Epithelial cell of prostate (primary cell): ENCODE results near the gene SSBP2.
"Not testable (repeated sequence)": the region's sequence is repeated elsewhere in the genome, so short reads cannot be mapped to it uniquely, and the experiment has no call there.

Source experiments
- DNase-seq: peaks from one replicate; pipeline ENCODE4 v3.0.0-alpha.2; 2011; ENCODE audit warnings: low read depth, low spot score
- H3K27ac ChIP-seq: fragments of 450-650 bp; 2 replicates; pipeline ENCODE4 v1.5.1; 2017; ENCODE audit warnings: mild to moderate bottlenecking

SSBP2 gene

DNA sequence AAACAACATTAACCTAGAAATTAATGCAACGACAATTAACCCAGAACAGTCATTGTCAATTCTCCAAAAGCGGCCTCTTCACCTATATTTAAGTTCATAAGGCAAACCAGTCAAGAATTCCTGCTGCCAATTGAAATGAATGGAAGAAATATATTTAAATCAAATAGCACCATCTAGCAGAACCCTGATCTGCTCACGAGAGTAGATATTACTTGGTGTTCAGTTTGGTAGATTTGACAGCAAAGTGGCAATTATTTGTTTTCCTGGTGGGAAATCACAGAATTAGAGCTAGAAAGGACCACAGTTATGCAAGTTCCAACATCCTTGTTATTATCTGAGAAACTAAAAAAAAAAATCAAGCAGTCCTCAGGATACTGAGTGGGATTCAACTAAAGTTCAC is 2.3 kb downstream of the SSBP2 start:
- no peak overlapping the region for H3K27ac ChIP-seq
- no peak for DNase-seq

GRCh38 chr5:81747030-81747429 is 3.9 kb downstream of the SSBP2 start:
- H3K27ac ChIP-seq = no peak overlapping the region
- no peak for DNase-seq

DNA sequence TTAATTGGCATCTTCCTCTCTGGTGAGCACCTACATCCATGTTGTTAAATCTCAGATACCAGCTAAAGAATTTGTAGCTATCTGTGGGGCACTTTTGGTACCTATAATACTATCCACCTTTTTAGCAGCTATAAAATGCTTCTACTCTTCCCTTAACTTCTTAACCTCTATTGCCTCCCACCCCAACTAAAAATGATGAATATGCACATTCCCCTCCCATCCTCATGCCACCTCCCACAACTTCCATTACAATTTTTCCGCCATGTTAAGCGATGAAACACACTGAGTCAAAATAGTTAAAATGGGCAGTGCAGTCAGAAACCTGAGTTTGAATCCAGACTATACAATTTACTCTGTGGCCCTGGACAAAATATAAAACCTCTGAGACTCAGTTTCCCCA is 10.1 kb downstream of the SSBP2 start:
- H3K27ac ChIP-seq = no peak overlapping the region
- DNase-seq = no peak

- no peak for DNase-seq
- H3K27ac ChIP-seq = no peak overlapping the region
Observed at GRCh38 chr5:81739291-81739690, 11.6 kb downstream of the SSBP2 start.

GRCh38 chr5:81729276-81729675 is 21.6 kb downstream of the SSBP2 start:
- DNase-seq = no peak
- H3K27ac ChIP-seq = no peak overlapping the region

DNA sequence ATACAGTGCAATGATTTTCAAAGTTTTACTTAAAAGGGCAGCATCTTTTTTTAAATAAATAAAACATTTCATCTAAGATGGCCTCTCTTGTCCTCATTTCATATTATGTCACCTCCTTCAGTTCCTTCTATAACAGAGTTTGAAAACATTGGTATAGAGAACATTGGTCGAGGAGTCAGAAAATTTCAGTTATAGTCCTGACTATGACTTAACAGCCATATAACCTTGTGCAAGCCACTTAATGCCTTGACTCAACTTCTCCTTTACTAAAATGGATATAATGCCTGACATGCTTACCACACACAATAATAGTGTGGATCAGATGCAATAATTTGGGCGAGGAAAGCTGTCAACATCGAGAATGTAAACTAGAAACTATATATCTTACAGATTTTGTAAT is 22.6 kb downstream of the SSBP2 start:
- DNase-seq = no peak
- no peak overlapping the region for H3K27ac ChIP-seq

DNA sequence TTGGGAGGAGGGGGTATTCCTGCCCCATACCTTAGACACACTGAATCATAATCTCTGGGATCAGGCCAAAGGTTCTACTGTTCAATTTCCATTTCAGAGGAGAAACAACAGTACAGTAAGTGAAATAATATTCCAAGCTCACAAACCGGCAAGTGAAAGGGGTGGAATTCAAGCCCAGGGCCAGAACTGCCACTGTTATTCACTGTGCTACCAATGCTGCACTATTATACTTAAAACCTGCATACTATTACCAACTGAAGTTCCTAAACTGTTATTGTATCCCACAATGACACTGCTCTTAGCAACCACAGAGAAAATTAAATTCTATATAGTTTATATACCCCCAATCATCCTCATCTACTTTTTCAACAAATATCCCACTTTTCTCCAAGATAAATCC is 24.6 kb downstream of the SSBP2 start:
- no peak for DNase-seq
- no peak overlapping the region for H3K27ac ChIP-seq

DNA sequence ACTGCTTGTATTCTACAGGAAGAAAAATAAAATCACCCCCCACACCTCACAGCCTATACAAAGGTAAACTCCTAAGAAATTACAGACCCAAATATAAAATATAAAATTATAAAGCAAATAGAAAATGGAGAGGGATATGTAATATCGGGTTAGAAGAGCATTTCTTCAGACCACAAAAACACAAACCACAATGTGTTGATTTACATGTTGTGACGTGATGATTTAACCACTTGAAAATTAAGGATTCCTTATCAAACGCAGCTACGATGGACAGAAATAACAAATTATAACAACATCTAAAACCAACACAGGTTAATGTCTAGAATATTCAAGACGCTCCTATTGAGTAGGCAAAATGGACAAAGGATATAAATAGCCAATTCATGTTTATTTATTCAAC is 26.3 kb downstream of the SSBP2 start:
- no peak overlapping the region for H3K27ac ChIP-seq
- DNase-seq = no peak

DNA sequence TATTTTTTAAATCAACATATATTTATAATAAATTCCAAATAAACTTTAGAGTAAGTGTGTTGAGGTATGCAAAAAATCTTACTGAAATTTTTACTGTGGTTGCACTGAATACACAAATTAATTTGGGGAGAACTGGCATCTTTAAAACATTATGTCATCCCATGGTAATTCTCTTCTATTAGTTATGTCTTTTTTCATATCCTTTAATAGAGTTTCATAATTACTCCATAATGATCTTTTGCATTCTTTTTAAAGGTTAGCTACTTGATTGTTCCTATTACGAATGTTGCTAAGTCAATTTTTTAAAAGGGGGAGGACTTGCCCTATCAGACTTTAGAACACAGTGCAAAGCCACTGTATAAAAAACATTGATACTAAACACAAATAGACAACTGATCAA is 26.8 kb downstream of the SSBP2 start:
- no peak overlapping the region for H3K27ac ChIP-seq
- no peak for DNase-seq

DNA sequence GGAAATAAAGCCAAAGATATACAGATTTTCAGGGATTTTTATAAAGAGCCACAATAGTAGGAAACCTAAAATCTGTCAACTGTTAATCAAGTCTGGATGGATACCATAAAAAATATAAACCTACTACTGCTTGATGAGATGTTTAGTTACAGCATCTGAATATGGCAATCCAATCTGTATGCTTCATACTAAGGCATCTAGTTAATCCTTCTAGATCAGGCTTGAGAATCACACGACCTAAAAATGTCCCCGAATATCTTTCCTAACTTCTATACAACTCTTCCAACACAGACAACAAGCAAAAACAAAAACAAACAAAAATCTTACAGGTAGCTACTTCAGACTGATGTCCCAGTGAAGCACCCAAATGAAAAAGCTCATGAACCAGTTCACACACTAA is 29.8 kb downstream of the SSBP2 start:
- DNase-seq = no peak
- H3K27ac ChIP-seq = no peak overlapping the region

GRCh38 chr5:81719743-81720345 is 31.1 kb downstream of the SSBP2 start:
- DNase-seq = no peak
- H3K27ac ChIP-seq = no peak overlapping the region

DNA sequence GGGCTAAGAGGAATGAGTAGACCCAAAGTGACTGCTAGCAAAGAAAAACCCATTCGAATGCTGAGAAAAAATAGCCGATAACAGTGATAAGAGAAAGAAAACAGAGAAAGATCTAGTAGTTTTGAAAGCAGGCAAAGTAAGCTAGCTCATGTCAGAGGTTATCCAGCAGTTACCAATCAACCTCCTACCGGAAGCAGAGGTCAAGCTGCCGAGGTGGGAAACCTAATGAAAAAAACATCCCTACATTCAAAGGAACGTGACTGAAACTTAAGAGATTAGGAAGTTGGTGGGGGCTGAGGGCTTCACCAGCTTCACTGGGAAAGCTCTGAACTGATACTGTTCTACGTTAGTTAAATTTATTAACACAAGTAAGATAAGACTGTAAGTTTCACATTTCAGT is 32.6 kb downstream of the SSBP2 start:
- no peak for DNase-seq
- H3K27ac ChIP-seq = no peak overlapping the region

- no peak overlapping the region for H3K27ac ChIP-seq
- no peak for DNase-seq
Observed at GRCh38 chr5:81717860-81718259, 33.0 kb downstream of the SSBP2 start.

GRCh38 chr5:81717226-81717625 is 33.7 kb downstream of the SSBP2 start:
- no peak overlapping the region for H3K27ac ChIP-seq
- no peak for DNase-seq

- not testable (repeated sequence) for H3K27ac ChIP-seq
Observed at GRCh38 chr5:81714076-81714475, 36.8 kb downstream of the SSBP2 start.

DNA sequence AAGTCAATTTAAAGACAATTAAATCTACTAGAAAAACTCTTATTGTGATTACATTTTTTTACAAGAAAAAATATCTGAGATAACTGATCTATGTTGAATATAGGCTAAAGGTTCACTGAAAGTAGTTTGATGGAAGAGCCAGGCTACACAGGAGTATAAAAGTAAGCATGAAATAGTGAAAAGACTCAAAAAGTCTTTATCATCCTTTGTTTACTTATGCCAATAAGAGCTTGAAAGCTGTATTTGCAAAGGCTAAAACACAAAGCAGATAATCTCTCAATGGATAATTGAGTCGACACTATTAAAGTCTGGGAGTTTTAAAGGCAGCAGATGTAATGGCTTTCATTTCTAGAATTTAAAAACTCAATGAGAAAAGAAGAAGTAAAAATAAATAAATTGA is 42.0 kb downstream of the SSBP2 start:
- no peak overlapping the region for H3K27ac ChIP-seq

More at GRCh38 chr5:81714076-81714475, 36.8 kb downstream of the SSBP2 start:
- DNase-seq = not testable (repeated sequence)

DNA sequence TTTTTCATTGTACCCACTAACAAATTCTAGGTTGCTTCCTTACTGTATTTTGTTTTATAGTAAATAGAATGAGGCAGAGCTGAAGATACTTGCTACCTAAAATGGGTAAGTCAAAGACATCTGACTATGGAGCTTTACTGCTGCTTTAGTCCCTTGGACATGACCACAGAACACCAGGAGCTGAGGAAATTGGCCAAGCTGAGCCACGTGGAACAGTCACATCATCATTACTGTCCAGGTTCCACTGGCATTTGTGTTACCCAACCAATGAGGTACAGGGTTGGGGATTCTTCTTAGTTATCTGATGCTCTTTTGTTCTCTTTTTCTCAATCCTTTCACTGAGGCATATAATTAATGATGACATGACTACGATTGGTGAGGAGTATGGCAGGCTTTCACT is 47.1 kb downstream of the SSBP2 start:
- H3K27ac ChIP-seq = no peak overlapping the region
- DNase-seq = no peak

More for the DNA sequence above, 42.0 kb downstream of the SSBP2 start:
- DNase-seq = no peak

GRCh38 chr5:81700166-81700565 is 50.7 kb downstream of the SSBP2 start:
- no peak overlapping the region for H3K27ac ChIP-seq
- DNase-seq = no peak

DNA sequence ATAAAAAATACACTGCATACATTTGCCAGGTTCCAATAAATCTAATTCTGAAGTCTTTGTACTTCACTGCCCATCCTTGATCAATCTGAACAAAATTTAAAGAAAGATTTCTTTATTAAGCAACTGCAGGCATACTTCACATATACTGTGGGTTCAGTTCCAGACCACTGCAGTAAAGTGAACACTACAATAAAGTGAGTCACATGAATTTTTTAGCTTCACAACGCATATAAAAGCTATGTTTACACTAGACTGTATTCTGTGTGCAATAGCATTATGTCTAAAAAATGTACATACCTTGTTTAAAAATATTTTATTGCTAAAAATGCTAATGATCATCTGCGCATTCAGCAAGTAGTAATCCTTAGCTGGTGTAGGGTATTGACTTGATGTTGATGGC is 52.1 kb downstream of the SSBP2 start:
- no peak for DNase-seq
- no peak overlapping the region for H3K27ac ChIP-seq

DNA sequence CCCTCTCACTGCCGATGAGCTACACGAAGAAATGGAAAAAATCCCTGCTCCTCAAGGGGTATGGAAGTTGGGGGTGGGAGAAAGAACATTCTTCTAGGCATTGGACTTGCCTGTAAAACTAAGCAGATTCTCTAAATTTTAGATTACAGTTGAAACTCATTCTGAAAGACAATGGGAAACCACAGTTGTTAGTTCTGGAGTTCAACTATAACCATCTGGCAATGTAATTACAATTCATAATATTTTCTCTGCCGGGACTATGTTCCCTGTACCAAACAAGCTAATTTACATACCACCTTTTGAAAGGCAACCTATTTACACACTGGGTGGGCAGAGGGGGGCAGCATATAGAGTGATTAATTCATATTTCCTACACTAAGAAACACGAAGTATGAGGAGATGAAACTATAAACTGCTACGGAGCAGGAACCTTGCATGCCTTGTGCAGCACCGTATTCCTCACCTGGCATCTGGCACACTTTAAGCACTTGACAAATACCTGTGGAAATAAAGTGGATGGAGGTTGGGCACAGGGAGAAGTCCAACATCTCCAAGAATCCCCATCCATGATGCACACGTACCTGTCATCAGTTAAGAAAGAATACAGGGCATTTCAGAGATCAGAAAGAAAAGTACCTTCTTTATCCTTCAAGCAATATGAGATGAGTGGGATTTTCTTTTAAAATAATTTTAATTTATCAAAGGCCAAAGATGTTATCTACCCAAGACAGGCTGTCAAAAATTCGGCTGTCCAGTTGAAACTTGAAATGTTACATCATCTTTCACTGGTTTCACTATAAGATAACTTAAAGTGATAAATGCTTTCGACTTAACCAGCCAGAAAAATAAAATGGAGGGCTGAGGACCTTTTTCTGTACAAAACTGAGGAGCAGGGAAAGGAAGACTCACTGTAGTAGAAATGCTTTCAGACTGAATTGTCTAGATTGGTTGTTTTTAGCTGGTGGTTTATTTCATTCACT is 54.2 kb downstream of the SSBP2 start:
- no peak overlapping the region for H3K27ac ChIP-seq
- DNase-seq = no peak

DNA sequence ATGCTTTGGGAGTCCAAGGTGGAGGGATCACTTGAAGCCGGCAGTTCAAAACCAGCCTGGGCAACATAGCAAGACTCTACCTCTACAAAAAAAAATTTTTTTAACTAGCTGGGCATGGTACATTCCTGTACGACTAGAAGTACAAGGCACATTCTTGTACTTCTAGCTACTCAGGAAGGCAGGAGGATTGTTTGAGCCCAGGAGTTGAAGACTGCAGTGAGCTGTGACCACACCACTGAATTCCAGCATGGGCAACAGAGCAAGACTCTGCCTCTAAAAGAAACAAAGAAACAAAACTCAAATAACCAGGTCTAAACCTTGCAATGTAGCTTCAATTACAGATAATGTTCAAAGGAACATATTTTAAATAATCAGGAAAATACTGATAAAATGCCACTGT is 56.2 kb downstream of the SSBP2 start:
- H3K27ac ChIP-seq = no peak overlapping the region
- DNase-seq = no peak

DNA sequence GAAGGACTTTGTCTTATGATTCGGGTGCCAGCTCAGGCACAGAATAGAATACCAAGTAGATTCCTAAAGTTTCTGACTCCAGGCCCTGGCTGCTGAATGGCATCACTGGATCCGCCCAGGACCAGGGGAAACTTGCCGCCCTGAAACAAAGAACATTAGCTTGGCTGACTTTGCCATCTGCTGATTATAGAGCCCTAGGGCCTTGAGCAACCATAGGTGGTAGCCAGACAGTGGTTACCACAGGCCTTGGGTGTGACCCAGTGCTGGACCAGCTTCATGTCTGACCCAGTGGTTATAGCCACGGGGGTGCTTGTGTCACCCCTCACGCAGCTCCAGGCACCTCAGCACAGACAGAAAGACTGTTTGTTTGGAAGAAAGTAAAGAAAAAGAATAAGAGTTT is 62.7 kb downstream of the SSBP2 start:
- no peak overlapping the region for H3K27ac ChIP-seq
- DNase-seq = no peak
